HL-60 (cell line): Measurements from ENCODE around the gene FGF18.

Experiments
- POLR2AphosphoS5 ChIP-seq: IDR thresholded peaks from 2 replicates; pipeline ENCODE4 v1.6.1; 2012; ENCODE audit warnings: low read depth
- TF ChIP-seq, protein P1 (sequence below): IDR thresholded peaks from one replicate; pipeline ENCODE4 v1.5.1; 2011; ENCODE audit warnings: low read length, control low read depth, inconsistent platforms; ENCODE audit not compliant: insufficient read depth

DNA sequence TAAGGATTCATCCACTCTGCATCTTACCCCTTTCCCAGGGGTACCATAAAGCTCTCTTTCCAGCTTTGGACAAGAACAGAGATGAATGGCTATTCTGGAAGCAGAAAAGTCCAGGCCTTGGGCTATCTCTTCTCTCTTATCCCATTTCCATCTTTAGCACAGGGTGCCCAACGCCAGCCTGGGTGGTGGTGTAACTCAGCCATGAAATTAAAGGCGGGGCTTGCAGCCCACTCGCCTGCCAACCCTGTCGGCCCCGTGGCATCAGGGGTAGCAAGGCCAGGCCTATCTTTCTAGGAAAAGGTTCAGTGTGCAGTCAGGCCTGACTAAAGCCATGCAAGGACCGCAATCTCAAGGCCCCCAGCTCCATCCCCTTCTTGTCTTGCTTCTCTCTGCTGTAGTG lies 78.7 kb downstream of the FGF18 start:
- TF ChIP-seq, protein P1, sequence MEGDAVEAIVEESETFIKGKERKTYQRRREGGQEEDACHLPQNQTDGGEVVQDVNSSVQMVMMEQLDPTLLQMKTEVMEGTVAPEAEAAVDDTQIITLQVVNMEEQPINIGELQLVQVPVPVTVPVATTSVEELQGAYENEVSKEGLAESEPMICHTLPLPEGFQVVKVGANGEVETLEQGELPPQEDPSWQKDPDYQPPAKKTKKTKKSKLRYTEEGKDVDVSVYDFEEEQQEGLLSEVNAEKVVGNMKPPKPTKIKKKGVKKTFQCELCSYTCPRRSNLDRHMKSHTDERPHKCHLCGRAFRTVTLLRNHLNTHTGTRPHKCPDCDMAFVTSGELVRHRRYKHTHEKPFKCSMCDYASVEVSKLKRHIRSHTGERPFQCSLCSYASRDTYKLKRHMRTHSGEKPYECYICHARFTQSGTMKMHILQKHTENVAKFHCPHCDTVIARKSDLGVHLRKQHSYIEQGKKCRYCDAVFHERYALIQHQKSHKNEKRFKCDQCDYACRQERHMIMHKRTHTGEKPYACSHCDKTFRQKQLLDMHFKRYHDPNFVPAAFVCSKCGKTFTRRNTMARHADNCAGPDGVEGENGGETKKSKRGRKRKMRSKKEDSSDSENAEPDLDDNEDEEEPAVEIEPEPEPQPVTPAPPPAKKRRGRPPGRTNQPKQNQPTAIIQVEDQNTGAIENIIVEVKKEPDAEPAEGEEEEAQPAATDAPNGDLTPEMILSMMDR = no peak
- TF ChIP-seq POLR2AphosphoS5 = no peak
